NCI-H82 treated with DMSO at 0.1 percent for 48 hours (cell line): ENCODE measurements around the gene RAB11B.
"Not testable (repeated sequence)": the region's sequence is repeated elsewhere in the genome, so short reads cannot be mapped to it uniquely, and the experiment has no call there.

ENCODE experiments used
- DNase-seq: peaks from one replicate; lab custom pipeline; 2025; ENCODE audit not compliant: unreplicated experiment; lab: John Stamatoyannopoulos, UW

The RAB11B gene

GRCh38 chr19:8370176-8371010 lies 19.8 kb upstream of the RAB11B start:
- DNase-seq: no peak

GRCh38 chr19:8371011-8371804 lies 19.0 kb upstream of the RAB11B start:
- no peak for DNase-seq

DNA sequence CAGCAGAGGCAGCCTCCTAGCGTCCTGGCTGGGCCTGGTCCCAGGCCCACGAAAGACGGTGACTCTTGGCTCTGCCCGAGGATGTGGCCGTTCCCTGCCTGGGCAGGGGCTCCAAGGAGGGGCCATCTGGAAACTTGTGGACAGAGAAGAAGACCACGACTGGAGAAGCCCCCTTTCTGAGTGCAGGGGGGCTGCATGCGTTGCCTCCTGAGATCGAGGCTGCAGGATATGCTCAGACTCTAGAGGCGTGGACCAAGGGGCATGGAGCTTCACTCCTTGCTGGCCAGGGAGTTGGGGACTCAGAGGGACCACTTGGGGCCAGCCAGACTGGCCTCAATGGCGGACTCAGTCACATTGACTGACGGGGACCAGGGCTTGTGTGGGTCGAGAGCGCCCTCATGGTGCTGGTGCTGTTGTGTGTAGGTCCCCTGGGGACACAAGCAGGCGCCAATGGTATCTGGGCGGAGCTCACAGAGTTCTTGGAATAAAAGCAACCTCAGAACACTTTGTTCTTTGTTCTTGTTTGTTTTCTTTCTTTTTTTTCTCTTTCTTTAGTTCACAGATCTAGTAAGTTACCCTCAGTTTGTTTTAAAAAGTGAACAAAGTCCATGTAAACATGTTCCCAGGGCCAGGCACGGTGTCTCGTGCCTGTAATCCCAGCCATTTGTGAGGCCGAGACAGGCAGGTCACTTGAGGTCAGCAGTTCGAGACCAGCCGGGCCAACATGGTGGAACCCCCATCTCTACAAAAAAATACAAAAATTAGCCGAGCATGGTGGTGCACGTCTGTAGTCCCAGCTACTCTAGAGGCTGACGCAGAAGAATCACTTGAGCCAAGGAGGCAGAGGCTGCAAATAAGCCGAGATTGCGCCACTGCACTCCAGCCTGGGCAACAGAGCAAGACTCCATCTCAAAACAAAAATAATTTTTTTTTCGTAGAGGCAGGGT lies 16.0 kb upstream of the RAB11B start:
- DNase-seq: no peak

DNA sequence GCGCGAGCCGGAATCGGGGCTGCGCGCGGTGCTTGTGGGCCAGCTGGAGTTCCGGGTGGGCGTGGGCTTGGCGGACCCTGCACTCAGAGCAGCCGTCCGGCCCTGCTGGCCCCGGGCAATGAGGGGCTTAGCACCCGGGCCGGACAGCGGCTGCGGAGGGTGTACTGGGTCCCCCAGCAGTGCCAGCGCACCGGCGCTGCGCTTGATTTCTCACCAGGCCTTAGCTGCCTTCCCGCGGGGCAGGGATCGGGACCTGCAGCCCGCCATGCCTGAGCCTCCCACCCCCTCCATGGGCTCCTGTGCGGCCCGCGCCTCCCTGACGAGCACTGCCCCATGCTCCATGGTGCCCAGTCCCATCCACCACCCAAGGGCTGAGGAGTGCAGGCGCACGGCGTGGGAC lies 14.4 kb upstream of the RAB11B start:
- not testable (repeated sequence) for DNase-seq

DNA sequence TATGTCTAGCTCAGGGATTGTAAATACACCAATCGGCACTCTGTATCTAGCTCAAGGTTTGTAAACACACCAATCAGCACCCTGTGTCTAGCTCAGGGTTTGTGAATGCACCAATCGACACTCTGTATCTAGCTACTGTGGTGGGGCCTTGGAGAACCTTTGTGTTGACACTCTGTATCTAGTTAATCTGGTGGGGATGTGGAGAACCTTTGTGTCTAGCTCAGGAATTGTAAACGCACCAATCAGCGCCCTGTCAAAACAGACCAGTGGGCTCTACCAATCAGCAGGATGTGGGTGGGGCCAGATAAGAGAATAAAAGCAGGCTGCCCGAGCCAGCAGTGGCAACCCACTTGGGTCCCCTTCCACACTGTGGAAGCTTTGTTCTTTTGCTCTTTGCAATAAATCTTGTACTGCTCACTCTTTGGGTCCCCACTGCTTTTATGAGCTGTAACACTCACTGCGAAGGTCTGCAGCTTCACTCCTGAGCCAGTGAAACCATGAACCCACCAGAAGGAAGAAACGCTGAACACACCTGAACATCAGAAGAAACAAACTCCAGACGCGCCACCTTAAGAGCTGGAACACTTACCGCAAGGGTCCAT lies 13.7 kb upstream of the RAB11B start:
- DNase-seq: not testable (repeated sequence)

DNA sequence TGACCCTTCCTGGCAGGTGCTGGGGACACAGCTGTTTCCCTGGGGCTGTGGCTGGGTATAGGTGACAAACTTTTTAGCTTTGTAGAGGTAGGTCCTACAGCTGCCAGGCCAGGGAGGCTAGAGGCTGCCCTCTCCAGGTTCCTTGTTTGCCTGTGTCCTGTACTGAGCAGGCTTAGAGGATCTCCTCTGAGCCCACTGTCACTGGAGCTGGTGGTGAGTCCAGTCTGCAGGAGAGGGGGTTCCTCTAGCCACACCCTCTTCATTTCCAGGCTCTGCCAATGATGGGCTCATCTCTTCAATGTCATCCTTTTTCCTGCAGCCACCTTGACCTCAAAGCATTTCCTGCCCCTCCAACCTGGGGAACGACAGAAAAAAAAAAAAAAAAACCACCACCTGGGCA lies 12.6 kb upstream of the RAB11B start:
- DNase-seq: no peak

GRCh38 chr19:8379156-8379891 lies 10.8 kb upstream of the RAB11B start:
- DNase-seq: not testable (repeated sequence)

DNA sequence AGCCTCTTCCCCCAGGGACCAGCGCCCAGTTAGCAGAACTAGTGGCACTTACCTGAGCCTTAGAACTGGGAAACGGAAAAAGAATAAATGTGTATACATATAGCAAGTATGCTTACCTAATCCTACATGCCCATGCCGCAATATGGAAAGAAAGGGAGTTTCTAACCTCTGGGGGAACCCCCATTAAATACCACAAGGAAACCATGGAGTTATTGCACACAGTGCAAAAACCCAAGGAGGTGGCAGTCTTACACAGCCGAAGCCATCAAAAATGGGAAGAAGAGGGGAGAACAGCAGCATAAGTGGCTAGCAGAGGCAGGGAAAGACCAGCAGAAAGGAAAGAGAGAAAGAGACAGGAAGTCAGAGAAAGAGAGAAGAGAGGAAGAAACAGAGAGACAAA lies 5.6 kb upstream of the RAB11B start:
- not testable (repeated sequence) for DNase-seq

DNA sequence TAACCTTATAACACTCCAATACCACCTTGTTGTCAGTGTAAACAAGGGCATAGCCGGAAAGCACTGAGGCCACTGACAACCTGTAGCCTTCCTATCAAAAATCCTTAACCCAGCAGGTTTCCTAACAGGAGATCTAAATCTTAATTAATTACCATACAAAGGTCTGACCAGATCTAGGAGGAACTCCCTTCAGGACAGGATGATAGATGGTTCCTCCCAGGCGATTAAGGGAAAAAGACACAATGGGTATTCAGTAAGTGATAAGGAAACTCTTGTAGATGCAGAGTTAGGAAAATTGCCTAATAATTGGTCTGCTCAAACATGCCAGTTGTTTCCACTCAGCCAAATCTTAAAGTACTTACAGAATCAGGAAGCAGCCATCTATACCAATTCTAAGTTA lies 5.1 kb upstream of the RAB11B start:
- not testable (repeated sequence) for DNase-seq

GRCh38 chr19:8385566-8385965 lies 4.6 kb upstream of the RAB11B start:
- DNase-seq: not testable (repeated sequence)

DNA sequence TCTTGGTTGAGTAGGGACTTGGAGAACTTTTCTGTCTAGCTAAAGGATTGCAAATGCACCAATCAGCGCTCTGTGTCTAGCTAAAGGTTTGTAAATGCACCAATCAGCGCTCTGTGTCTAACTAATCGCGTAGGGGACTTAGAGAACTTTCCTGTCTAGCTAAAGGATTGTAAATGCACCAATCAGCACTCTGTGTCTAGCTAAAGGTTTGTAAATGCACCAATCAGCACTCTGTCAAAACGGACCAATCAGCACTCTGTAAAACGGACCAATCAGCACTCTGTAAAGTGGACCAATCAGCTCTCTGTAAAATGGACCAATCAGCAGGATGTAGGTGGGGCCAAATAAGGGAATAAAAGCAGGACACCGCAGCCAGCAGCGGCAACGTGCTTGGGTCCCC lies 3.7 kb upstream of the RAB11B start:
- DNase-seq: not testable (repeated sequence)

GRCh38 chr19:8386990-8387389 lies 3.2 kb upstream of the RAB11B start:
- DNase-seq: no peak

DNA sequence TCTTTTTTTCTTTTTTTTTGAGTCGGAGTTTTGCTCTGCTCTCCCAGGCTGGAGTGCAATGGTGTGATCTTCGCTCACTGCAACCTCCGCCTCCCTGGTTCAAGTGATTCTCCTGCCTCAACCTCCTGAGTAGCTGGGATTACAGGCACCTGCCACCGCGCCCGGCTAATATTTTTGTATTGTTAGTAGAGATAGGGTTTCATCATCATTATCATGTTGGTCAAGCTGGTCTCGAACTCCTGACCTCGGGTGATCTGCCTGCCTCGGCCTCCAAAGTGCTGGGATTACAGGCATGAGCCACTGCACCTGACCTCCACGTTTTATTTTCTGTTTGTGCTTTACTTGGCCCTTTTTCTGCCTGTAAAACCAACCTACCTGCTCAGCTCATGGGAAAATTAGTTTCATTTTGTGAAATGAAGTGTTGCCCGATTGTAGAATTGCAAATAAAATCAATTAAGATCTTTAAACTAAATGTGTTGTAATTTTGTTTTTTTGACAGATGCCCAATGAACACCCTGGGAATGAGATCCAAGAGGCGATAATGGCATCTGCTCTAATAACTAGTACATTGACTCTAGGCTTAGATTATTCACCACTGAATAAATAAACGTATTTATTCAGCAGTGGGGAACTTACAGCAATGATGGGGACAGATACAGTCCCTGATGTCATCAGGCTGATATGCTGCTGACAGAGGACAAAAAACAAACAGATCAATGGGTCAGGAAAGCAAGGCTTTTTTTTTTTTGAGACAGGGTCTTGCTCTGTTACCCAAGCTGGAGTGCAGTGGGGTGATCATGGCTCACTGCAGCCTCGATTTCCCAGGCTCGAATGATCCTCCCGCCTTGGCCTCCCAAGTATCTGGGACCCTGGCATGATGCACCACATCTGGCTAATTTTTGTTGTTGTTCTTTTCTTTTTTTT lies 2.2 kb upstream of the RAB11B start:
- DNase-seq: no peak

DNA sequence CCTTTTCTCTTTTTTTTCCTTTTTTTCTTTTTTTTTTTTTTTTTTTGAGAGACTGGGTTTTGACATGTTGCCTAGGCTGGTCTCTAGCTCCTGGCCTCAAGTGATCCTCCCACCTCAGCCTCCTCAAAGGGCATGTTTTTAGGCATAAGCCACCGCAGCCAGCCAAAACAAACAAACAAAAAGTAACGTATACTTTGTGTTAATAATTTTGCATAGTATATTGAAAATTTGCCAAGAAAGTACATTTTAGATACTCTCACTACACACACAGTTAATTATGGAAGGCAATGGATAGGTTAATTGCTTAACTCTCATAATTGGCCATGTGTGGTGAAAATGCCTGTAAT lies 1.6 kb upstream of the RAB11B start:
- DNase-seq: no peak

DNA sequence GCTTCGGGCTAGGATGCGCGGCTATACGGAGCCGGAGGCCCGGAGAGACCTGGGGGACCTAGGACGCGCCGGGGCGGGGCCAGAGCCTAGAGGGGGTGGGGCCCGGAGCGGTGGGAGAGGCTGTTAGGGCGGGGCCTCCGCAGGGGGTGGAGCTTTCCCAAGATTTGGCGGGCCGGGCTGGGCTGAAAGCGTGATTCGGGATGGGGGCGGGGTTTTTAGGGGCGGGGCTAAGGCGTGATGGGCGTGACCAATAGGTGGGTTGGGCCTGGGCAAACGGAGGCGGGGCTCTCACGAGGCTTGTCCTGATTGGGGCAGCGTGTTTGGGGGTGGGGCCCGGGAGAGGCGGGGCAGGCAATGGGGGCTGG lies 439 bp downstream of the RAB11B start:
- peak; percentile 54 for DNase-seq

GRCh38 chr19:8391198-8392016 lies 1.2 kb downstream of the RAB11B start:
- no peak for DNase-seq

DNA sequence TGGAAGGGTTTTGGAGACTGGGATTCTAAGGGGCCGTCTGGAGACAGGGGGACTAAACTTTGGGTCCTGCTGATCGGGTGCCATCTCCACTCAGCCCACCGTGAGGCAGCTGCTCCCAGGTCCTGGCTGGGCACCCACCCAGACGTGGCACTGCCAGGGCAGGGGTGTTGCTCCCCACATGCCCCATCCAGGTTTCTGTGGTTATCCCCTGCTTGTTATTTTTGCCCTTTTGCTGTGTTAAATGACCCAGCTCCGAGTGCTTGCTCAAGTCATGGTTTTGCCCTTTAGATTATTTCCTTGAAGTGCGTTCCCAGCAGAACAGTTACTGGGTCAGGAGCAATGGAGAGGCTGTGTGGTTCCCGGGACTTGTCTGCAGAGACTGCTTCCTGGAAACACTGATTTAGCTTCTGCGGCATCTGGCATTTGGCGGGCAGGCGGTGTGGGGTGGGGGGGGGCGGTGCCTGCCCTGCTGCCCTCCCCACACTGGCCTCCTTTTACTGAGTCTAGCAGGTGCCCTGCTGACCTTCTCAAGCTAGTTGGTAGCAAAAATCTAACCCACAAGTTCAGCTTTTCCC lies 1.9 kb downstream of the RAB11B start:
- no peak for DNase-seq
